Gastroesophageal sphincter (tissue), 4 donors: ENCODE measurements around the gene ADAR. TPM values are rescaled to one million over a fixed set of nuclear protein-coding genes. Genes with fewer than 3 reads are reported as not detected.

Experiments used
- ATAC-seq: fragments of 150-250 bp; one replicate; pipeline ENCODE4 v1.9.1; 2016; ENCODE audit warnings: mild to moderate bottlenecking, moderate library complexity
- H3K27ac ChIP-seq, 4 donors: fragments of 200-600 bp; sonication (generic) in 3 of 4; 1 replicate in 3 of 4; 2 replicates in 1 of 4; pipeline ENCODE4 v1.5.1; 2016 to 2019
- H3K27me3 ChIP-seq: fragments of 200-600 bp; sonication (generic); one replicate; pipeline ENCODE4 v1.5.1; 2019
- H3K36me3 ChIP-seq, 2 donors: fragments of 200-600 bp; sonication (generic); one replicate each; pipeline ENCODE4 v1.5.1; 2019; ENCODE audit warnings: control low read depth in 1 of 2
- H3K4me1 ChIP-seq, 3 donors: fragments of 200-600 bp; sonication (generic); 1 replicate in 2 of 3; 2 replicates in 1 of 3; pipeline ENCODE4 v1.5.1; 2016 to 2019; ENCODE audit warnings: control low read depth in 2 of 3
- H3K4me3 ChIP-seq, 2 donors: fragments of 200-600 bp; sonication (generic); one replicate each; pipeline ENCODE4 v1.5.1; 2019; ENCODE audit warnings: mild to moderate bottlenecking in 1 of 2, moderate library complexity in 1 of 2
- H3K9me3 ChIP-seq, 3 donors: fragments of 200-600 bp; sonication (generic); one replicate each; pipeline ENCODE4 v1.5.1; 2017 to 2019; ENCODE audit warnings: control low read depth in 2 of 3
- EP300 ChIP-seq: sonication (generic); formaldehyde crosslinking; IDR thresholded peaks from one replicate; pipeline ENCODE4 v1.6.1; 2017; ENCODE audit warnings: antibody characterized with exemption, mild to moderate bottlenecking
- POLR2A ChIP-seq, 2 donors: fragments of 450-650 bp; IDR thresholded peaks; one replicate each; pipeline ENCODE4 v1.6.1; 2017; ENCODE audit warnings: antibody characterized with exemption in 2 of 2, mild to moderate bottlenecking in 2 of 2, moderate library complexity in 1 of 2
- POLR2AphosphoS5 ChIP-seq: sonication (generic); formaldehyde crosslinking; IDR thresholded peaks from one replicate; pipeline ENCODE4 v1.6.1; 2017; ENCODE audit warnings: antibody characterized with exemption
- WGBS, 2 donors: methylation state at CpG; one replicate each; pipeline ENCODE4 v1.1.5; 2018; ENCODE audit warnings: low coverage in 1 of 2; 5-methylcytosine and 5-hydroxymethylcytosine counted together
- total RNA-seq, 4 donors: library from RNA; depleted of rRNA; stranded (reverse); fragments of >200 nt; gene quantifications; one replicate each; pipeline ENCODE4 v1.1.0, GENCODE V29; 2016
- TF ChIP-seq, protein P1 (sequence below), 4 experiments: fragments of 200-600 bp in 2 of 4; fragments of 450-650 bp in 2 of 4; sonication (generic) in 1 of 4; IDR thresholded peaks; one replicate each; pipeline ENCODE4 v1.5.1; 2017 to 2019; ENCODE audit warnings: antibody characterized with exemption in 4 of 4, mild to moderate bottlenecking in 2 of 4, moderate library complexity in 2 of 4

Gene ADAR
- total RNA-seq, 4 donors from 2014 or later = 71.0 to 108 (median 90.4) TPM

DNA sequence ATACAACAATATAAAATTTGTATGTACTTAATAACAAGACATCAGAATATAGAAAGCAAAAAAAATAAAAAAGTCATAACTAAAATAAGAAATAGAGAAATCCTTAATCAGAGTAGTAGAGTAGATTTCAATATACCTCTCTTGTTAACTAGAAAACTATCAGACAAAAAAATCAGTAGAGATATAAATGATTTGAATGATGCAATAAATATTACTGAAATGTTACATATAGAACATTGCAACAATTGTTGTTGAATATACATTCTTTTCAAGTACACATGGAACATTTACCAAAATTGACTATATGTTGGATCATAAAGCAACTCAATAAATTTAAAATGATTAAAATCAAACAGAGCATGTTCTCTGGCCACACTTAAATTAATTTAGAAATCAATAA is 31.9 kb upstream of the ADAR start:
- Histone ChIP-seq H3K9me3 (peaks cover 0 to 13% (median 0%) of the 10 kb centered on the region in 3 donors), H3K4me3 (no peak overlapping the region), H3K36me3 (no peaks in the 10 kb centered on the region), H3K4me1 (no peaks in the 10 kb centered on the region), H3K27ac (no peak overlapping the region), H3K27me3 (peaks cover 17% of the 10 kb centered on the region)
- TF ChIP-seq POLR2AphosphoS5 (no peak), EP300 (no peak), POLR2A (IDR thresholded peaks at IDR 0.05) (no peak)
- TF ChIP-seq, protein P1, sequence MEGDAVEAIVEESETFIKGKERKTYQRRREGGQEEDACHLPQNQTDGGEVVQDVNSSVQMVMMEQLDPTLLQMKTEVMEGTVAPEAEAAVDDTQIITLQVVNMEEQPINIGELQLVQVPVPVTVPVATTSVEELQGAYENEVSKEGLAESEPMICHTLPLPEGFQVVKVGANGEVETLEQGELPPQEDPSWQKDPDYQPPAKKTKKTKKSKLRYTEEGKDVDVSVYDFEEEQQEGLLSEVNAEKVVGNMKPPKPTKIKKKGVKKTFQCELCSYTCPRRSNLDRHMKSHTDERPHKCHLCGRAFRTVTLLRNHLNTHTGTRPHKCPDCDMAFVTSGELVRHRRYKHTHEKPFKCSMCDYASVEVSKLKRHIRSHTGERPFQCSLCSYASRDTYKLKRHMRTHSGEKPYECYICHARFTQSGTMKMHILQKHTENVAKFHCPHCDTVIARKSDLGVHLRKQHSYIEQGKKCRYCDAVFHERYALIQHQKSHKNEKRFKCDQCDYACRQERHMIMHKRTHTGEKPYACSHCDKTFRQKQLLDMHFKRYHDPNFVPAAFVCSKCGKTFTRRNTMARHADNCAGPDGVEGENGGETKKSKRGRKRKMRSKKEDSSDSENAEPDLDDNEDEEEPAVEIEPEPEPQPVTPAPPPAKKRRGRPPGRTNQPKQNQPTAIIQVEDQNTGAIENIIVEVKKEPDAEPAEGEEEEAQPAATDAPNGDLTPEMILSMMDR (IDR thresholded peaks at IDR 0.05) = no peak
- ATAC-seq = no peak

DNA sequence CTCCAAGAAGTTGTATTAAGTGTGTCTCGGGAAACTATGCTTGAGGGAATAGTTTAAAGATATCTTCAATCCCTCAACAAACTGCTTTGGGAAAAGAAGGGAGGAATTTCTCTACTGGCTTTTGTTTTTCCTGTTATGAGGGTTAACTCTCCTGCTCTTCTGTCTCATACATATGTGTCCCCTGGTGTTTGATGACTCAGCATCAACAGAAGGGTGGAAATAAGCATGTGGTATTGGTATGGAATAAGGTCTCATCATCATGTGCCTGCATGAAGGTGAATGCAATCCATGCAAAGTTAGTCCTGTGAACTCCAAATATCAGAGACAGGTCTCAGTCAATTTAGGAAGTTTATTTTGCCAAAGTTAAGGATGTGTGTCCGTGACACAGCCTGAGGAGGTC is 27.2 kb upstream of the ADAR start:
- no peak overlapping the region for H3K27ac ChIP-seq
- no peak overlapping the region for H3K4me3 ChIP-seq
- H3K9me3 ChIP-seq = peaks cover 0 to 13% (median 0%) of the 10 kb centered on the region in 3 donors
- no peaks in the 10 kb centered on the region for H3K4me1 ChIP-seq
- H3K36me3 ChIP-seq = no peaks in the 10 kb centered on the region
- ATAC-seq = no peak
- WGBS, 2 donors = 37 to 42% methylated on average over 2 of the region's 2 CpGs
- no peak for TF ChIP-seq EP300
- TF ChIP-seq, protein P1 (IDR thresholded peaks at IDR 0.05) = no peak
- TF ChIP-seq POLR2AphosphoS5 = no peak
- TF ChIP-seq POLR2A (IDR thresholded peaks at IDR 0.05) = no peak
- H3K27me3 ChIP-seq = peaks cover 26% of the 10 kb centered on the region

DNA sequence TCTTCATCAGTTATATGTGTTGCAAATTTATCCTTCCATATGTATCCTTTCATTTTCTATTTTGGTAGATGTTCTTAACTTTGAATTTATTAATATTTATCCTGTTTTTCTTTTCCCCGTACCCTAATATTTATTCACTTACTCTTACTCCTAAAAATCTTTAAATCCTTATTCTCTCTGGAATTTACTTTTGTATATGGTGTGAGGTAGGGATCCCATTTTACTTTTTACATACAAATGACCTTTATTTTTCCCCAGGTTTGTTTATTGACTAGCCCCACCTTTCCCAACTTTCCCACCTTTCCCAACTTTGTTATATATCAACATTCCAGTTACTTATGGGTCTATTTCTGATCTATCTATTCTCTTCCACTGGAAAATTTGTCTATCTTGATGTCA is 21.7 kb upstream of the ADAR start:
- peaks cover 8% of the 10 kb centered on the region for H3K27me3 ChIP-seq
- H3K27ac ChIP-seq = no peak overlapping the region
- peaks cover 0 to 29% (median 7%) of the 10 kb centered on the region in 3 donors for H3K4me1 ChIP-seq
- H3K9me3 ChIP-seq = peaks cover 0 to 8% (median 0%) of the 10 kb centered on the region in 3 donors
- ATAC-seq = no peak
- no peak for TF ChIP-seq EP300
- TF ChIP-seq, protein P1 (IDR thresholded peaks at IDR 0.05) = no peak
- TF ChIP-seq POLR2A (IDR thresholded peaks at IDR 0.05) = no peak
- no peak for TF ChIP-seq POLR2AphosphoS5
- no peaks in the 10 kb centered on the region for H3K36me3 ChIP-seq
- no peak overlapping the region for H3K4me3 ChIP-seq
- WGBS, 2 donors = no CpG with 5 or more reads among the region's 1 CpG

DNA sequence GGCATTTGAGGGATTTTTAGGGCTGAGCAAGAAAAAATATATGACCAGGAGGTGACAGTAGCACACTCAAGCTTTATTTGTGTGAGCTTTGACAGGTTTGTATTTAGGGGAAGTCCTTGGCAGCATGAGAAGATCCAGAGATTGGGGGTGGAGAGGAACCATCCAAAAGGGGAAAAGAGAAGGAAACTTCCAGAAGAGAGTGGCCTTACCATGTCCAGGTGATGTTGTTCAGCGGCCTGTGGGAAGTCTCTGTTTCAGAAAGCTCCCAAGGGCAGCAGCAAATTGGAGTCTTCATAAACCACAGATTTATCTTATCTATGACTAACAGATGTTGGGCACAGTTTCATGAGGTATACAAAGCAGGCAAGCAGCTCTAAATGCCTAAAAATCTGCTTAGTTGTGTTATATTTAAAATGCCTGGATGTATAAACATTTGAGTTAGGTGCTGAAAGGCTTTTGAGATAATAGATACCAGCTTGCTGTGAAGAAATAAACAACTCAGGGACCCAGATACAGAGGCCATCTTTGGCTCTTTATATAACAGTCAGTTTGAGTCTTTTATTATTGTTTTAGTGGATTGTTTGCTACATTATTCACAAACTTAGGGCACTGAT is 21.2 kb upstream of the ADAR start:
- Histone ChIP-seq H3K9me3 (peaks cover 0 to 8% (median 0%) of the 10 kb centered on the region in 3 donors), H3K27ac (no peak overlapping the region), H3K4me3 (no peak overlapping the region), H3K36me3 (peaks cover 0 to 4% of the 10 kb centered on the region in 2 donors), H3K4me1 (peaks cover 0 to 33% (median 7%) of the 10 kb centered on the region in 3 donors), H3K27me3 (peaks cover 4% of the 10 kb centered on the region)
- TF ChIP-seq POLR2A (IDR thresholded peaks at IDR 0.05) (no peak), POLR2AphosphoS5 (no peak), EP300 (no peak)
- TF ChIP-seq, protein P1 (IDR thresholded peaks at IDR 0.05) = no peak
- WGBS, 2 donors = no CpG with 5 or more reads among the region's 1 CpG
- ATAC-seq = no peak

DNA sequence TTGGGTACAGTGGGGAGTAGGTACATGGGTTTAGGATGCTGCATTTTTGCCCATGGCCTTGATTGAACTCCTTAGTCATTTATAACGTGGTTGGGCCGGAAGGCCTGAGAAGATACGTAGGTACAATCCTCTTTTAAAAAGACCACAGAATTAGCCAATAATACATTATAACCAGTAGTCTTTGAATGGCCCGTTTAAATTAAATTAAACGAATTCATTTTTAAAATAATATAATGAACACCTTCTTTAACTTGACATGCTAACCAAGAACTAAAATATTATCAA is 20.1 kb upstream of the ADAR start:
- H3K9me3 ChIP-seq = peaks cover 0 to 8% (median 0%) of the 10 kb centered on the region in 3 donors
- H3K36me3 ChIP-seq = peaks cover 0 to 7% of the 10 kb centered on the region in 2 donors
- ATAC-seq = peak; percentile 52
- TF ChIP-seq, protein P1 (IDR thresholded peaks at IDR 0.05) = no peak
- TF ChIP-seq POLR2A (IDR thresholded peaks at IDR 0.05) (no peak), POLR2AphosphoS5 (no peak), EP300 (no peak)
- peak overlapping the region; percentile 87 to 94 for H3K4me3 ChIP-seq
- peaks cover 0 to 37% (median 7%) of the 10 kb centered on the region in 3 donors for H3K4me1 ChIP-seq
- H3K27me3 ChIP-seq = no peaks in the 10 kb centered on the region
- peak overlapping the region; percentile 84 to 98 (median 94) for H3K27ac ChIP-seq
- 3 to 6% methylated on average over 5 of the region's 5 CpGs for WGBS, 2 donors
